Thyroid gland (tissue), 4 donors: ENCODE measurements around the gene MS4A10. TPM values are rescaled to one million over a fixed set of nuclear protein-coding genes. Genes with fewer than 3 reads are reported as not detected.

Experiments used
- DNase-seq, 2 donors: peaks; one replicate each; pipeline ENCODE4 v3.0.0-alpha.2; 2019
- H3K27ac ChIP-seq, 3 donors: fragments of 200-600 bp; sonication (generic); 1 replicate in 2 of 3; 2 replicates in 1 of 3; pipeline ENCODE4 v1.5.1; 2016 to 2019; ENCODE audit warnings: mild to moderate bottlenecking in 1 of 3, moderate library complexity in 1 of 3
- H3K27me3 ChIP-seq: fragments of 200-600 bp; sonication (generic); one replicate; pipeline ENCODE4 v1.5.1; 2019
- H3K36me3 ChIP-seq, 2 donors: fragments of 200-600 bp; sonication (generic); one replicate each; pipeline ENCODE4 v1.5.1; 2016 to 2019
- H3K4me1 ChIP-seq, 2 donors: fragments of 200-600 bp; sonication (generic); one replicate each; pipeline ENCODE4 v1.5.1; 2017 to 2019
- H3K4me3 ChIP-seq, 3 donors: fragments of 200-600 bp; sonication (generic); replicated peaks in 1 of 3; 1 replicate in 2 of 3; 2 replicates in 1 of 3; pipeline ENCODE4 v1.5.1; 2016; ENCODE audit warnings: mild to moderate bottlenecking in 1 of 3
- H3K9me3 ChIP-seq: fragments of 200-600 bp; sonication (generic); one replicate; pipeline ENCODE4 v1.5.1; 2017
- POLR2A ChIP-seq, 2 donors: fragments of 450-650 bp; IDR thresholded peaks; one replicate each; pipeline ENCODE4 v1.6.1; 2017; ENCODE audit warnings: antibody characterized with exemption in 2 of 2, mild to moderate bottlenecking in 2 of 2, moderate library complexity in 1 of 2
- WGBS, 2 donors: methylation state at CpG; one replicate each; pipeline ENCODE4 v1.1.5; 2017; 5-methylcytosine and 5-hydroxymethylcytosine counted together
- intact Hi-C: fragments of 100-400 bp; cut with DNase I; formaldehyde crosslinking; loops from one replicate; pipeline ENCODE4 v1.15.1; 2023
- total RNA-seq, 4 donors: library from RNA; depleted of rRNA; stranded (reverse); fragments of >200 nt; gene quantifications; one replicate each; pipeline ENCODE4 v1.2.3, GENCODE V29; 2016
- TF ChIP-seq, protein P1 (sequence below), 6 experiments: fragments of 200-600 bp in 3 of 6; fragments of 450-650 bp in 3 of 6; sonication (generic) in 3 of 6; IDR thresholded peaks; one replicate each; pipeline ENCODE4 v1.5.1; 2016 to 2019; ENCODE audit warnings: antibody characterized with exemption in 6 of 6, mild to moderate bottlenecking in 2 of 6, inconsistent platforms in 1 of 6, moderate library complexity in 1 of 6

MS4A10 gene
- total RNA-seq, 4 donors from 2014 or later, result not detected

DNA sequence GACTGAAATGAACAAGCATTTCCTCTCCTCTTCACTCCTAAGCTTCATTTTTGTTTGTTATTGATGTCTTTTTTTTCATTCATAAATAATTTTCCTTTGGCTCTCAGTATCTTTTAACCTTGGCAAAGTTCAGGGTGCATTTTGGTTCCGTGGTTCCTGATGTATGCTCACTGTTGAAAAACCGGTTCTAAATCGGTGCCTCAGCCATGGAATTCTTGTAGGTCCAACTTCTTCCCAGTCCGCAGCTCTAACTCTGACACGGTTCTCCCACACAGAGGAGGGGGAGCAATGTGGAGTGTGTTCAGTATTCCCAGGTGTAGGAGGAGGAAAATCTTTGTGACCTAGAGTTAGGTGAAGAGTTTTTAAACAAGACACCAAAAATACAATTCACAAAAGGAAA is 41.0 kb upstream of the MS4A10 start:
- Histone ChIP-seq H3K27ac (no peak overlapping the region), H3K4me1 (no peaks in the 10 kb centered on the region), H3K27me3 (no peaks in the 10 kb centered on the region), H3K4me3 (no peak overlapping the region), H3K36me3 (no peaks in the 10 kb centered on the region), H3K9me3 (no peaks in the 10 kb centered on the region)
- 88 to 93% methylated on average over 5 of the region's 5 CpGs for WGBS, 2 donors
- TF ChIP-seq, protein P1, sequence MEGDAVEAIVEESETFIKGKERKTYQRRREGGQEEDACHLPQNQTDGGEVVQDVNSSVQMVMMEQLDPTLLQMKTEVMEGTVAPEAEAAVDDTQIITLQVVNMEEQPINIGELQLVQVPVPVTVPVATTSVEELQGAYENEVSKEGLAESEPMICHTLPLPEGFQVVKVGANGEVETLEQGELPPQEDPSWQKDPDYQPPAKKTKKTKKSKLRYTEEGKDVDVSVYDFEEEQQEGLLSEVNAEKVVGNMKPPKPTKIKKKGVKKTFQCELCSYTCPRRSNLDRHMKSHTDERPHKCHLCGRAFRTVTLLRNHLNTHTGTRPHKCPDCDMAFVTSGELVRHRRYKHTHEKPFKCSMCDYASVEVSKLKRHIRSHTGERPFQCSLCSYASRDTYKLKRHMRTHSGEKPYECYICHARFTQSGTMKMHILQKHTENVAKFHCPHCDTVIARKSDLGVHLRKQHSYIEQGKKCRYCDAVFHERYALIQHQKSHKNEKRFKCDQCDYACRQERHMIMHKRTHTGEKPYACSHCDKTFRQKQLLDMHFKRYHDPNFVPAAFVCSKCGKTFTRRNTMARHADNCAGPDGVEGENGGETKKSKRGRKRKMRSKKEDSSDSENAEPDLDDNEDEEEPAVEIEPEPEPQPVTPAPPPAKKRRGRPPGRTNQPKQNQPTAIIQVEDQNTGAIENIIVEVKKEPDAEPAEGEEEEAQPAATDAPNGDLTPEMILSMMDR (IDR thresholded peaks at IDR 0.05), result no peak
- TF ChIP-seq POLR2A (IDR thresholded peaks at IDR 0.05), result no peak
- DNase-seq, result no peak
- intact Hi-C loops, result no loop called here

DNA sequence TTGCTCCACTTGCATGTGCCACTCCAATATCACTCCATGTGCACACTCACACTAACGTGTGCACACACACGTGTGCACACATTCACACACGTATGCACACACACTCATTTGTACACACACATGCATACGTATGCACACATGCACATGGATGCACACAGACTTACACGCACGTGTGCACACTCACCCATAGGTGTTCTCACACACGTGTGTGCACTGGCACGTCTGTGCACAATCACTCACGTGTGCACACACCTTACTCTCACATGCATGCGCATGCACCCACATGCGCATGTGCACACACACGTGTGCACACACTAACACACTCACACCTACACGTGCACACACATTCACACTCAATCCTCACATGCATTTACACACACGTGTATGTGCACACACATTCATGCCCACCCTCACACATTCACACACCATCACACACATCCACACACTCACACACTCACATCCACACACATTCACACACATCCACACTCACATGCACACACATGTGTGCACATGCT is 37.7 kb upstream of the MS4A10 start:
- no peak overlapping the region for H3K4me3 ChIP-seq
- 93 to 94% methylated on average over 14 of the region's 14 CpGs for WGBS, 2 donors
- no peaks in the 10 kb centered on the region for H3K36me3 ChIP-seq
- no peak for DNase-seq
- intact Hi-C loops, result no loop called here
- H3K9me3 ChIP-seq, result no peaks in the 10 kb centered on the region
- H3K27ac ChIP-seq, result no peak overlapping the region
- TF ChIP-seq, protein P1 (IDR thresholded peaks at IDR 0.05), result no peak
- TF ChIP-seq POLR2A (IDR thresholded peaks at IDR 0.05), result no peak
- H3K4me1 ChIP-seq, result no peaks in the 10 kb centered on the region
- H3K27me3 ChIP-seq, result no peaks in the 10 kb centered on the region

DNA sequence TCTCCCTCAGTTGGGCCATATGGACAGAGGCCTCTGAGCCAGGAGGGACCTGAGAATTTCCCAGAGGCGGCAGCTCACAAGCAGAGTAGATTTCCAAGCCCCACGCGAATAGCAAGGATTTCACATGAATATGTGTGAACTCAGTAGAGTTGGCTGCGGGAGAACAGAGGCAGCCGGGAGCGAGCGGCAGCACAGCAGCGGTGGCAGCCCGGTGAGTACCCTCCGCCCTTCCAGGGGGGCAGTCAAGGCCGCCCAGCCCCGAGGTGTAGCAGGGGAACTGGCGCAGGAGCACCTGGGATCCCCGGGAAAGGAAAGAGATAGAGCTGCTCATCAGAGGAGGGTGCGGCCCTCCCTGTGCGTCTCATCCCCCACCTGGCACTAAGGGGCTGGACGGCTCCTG is 36.9 kb upstream of the MS4A10 start:
- intact Hi-C loops, result no loop called here

DNA sequence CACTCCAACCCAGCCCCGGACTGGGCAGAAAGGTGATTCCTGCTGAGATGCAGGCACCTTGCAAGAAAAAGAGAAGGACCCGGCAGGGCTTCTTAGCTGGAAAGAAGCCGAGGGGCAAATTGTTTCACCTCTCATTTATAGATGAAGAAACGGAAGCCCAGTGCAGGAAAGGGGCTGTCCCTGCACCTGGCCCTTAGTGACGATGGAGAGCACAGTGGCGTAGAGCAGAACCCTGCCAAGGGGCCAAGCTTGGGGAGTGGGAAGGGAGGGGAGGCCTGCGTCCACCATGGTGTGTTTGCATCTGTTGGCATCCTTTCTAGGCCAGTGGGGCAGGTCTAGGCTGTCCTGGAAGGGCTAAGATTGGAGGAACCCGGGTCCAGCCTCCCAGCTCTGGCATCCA is 36.3 kb upstream of the MS4A10 start:
- DNase-seq, result no peak
- H3K9me3 ChIP-seq, result no peaks in the 10 kb centered on the region
- no peak overlapping the region for H3K27ac ChIP-seq
- WGBS, 2 donors, result 76 to 77% methylated on average over 8 of the region's 8 CpGs
- no peaks in the 10 kb centered on the region for H3K27me3 ChIP-seq
- intact Hi-C loops, result no loop called here
- H3K4me1 ChIP-seq, result no peaks in the 10 kb centered on the region
- TF ChIP-seq, protein P1 (IDR thresholded peaks at IDR 0.05), result no peak
- TF ChIP-seq POLR2A (IDR thresholded peaks at IDR 0.05), result no peak
- no peaks in the 10 kb centered on the region for H3K36me3 ChIP-seq
- H3K4me3 ChIP-seq, result no peak overlapping the region

More for the DNA sequence above, 36.9 kb upstream of the MS4A10 start:
- H3K4me1 ChIP-seq, result no peaks in the 10 kb centered on the region
- no peaks in the 10 kb centered on the region for H3K9me3 ChIP-seq
- no peak for DNase-seq
- no peak for TF ChIP-seq POLR2A (IDR thresholded peaks at IDR 0.05)
- TF ChIP-seq, protein P1 (IDR thresholded peaks at IDR 0.05), result no peak
- H3K27ac ChIP-seq, result no peak overlapping the region
- no peaks in the 10 kb centered on the region for H3K36me3 ChIP-seq
- no peaks in the 10 kb centered on the region for H3K27me3 ChIP-seq
- 87 to 90% methylated on average over 17 of the region's 17 CpGs for WGBS, 2 donors
- no peak overlapping the region for H3K4me3 ChIP-seq

DNA sequence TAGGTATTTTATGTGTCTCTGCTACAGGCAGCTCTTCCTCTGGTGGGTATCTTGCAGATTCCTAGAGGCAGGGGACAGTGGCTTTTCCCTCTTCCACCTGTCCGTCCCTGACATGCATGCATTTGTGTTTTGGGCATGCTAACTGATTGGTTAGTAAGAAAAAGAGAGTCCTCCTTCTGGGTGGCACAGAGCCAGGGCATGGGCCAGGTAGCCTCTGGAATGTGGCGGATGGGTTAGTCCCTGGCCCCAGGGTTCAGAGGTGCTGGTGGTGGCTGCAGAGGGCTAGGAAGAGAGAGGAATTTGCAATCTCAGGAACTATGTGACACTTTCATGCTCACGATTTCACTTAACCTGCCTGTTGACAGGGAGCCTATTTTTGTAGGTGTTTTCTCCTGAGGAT is 34.2 kb upstream of the MS4A10 start:
- H3K36me3 ChIP-seq, result no peaks in the 10 kb centered on the region
- no peak overlapping the region for H3K4me3 ChIP-seq
- intact Hi-C loops, result no loop called here
- TF ChIP-seq POLR2A (IDR thresholded peaks at IDR 0.05), result no peak
- TF ChIP-seq, protein P1 (IDR thresholded peaks at IDR 0.05), result no peak
- WGBS, 2 donors, result 62% methylated on average over 3 of the region's 3 CpGs
- no peaks in the 10 kb centered on the region for H3K27me3 ChIP-seq
- no peaks in the 10 kb centered on the region for H3K4me1 ChIP-seq
- H3K9me3 ChIP-seq, result no peaks in the 10 kb centered on the region
- no peak overlapping the region for H3K27ac ChIP-seq
- peak; percentile 16 to 36 for DNase-seq
